MCF 10A (cell line): ENCODE results near the gene KCNJ5. TPM values are rescaled to one million over a fixed set of nuclear protein-coding genes. Genes with fewer than 3 reads are reported as not detected.

Experiments used
- BruUV-seq: library from RNA; stranded (reverse); fragments of 400-500 nt; replicated peaks from 2 replicates; lab custom pipeline; 2021; lab: Mats Ljungman, UMichigan
- CTCF ChIA-PET: fragments of 300-600 bp; sonication (Branson Sonifier 250); formaldehyde crosslinking; extraction: SDS; loops from one replicate; lab custom pipeline; 2021; ENCODE audit warnings: antibody characterized with exemption, inconsistent platforms; lab: Yijun Ruan, JAX
- POLR2A ChIA-PET: fragments of 300-600, 350-650 bp; sonication (Branson Sonifier 250); formaldehyde crosslinking; extraction: SDS; loops from one replicate; lab custom pipeline; 2020; ENCODE audit warnings: antibody characterized with exemption, inconsistent platforms; lab: Yijun Ruan, JAX
- DNase-seq: peaks from one replicate; pipeline ENCODE4 v3.0.0-alpha.2; 2018; ENCODE audit not compliant: unreplicated experiment
- H3K27ac Mint-ChIP-seq: one replicate; pipeline ENCODE4 v1.8.0; 2022; ENCODE audit warnings: mild to moderate bottlenecking, low read depth, mixed read lengths; ENCODE audit not compliant: unreplicated experiment
- H3K27me3 Mint-ChIP-seq: one replicate; pipeline ENCODE4 v1.8.0; 2022; ENCODE audit warnings: mixed read lengths; ENCODE audit not compliant: insufficient read depth, unreplicated experiment
- H3K36me3 Mint-ChIP-seq: one replicate; pipeline ENCODE4 v1.8.0; 2022; ENCODE audit warnings: mild to moderate bottlenecking, moderate library complexity, mixed read lengths; ENCODE audit not compliant: insufficient read depth, unreplicated experiment
- H3K4me1 Mint-ChIP-seq: one replicate; pipeline ENCODE4 v1.8.0; 2022; ENCODE audit warnings: mixed read lengths; ENCODE audit not compliant: insufficient read depth, unreplicated experiment
- H3K4me3 Mint-ChIP-seq: one replicate; pipeline ENCODE4 v1.8.0; 2022; ENCODE audit warnings: mild to moderate bottlenecking, moderate library complexity, mixed read lengths; ENCODE audit not compliant: unreplicated experiment
- H3K9me3 Mint-ChIP-seq: one replicate; pipeline ENCODE4 v1.8.0; 2022; ENCODE audit warnings: mixed read lengths; ENCODE audit not compliant: unreplicated experiment
- CTCF ChIP-seq: fragments of 200-600 bp; IDR thresholded peaks from one replicate; pipeline ENCODE4 v1.8.0; 2022; ENCODE audit warnings: antibody characterized with exemption, mild to moderate bottlenecking; ENCODE audit not compliant: unreplicated experiment
- intact Hi-C: fragments of 100-400 bp; cut with micrococcal nuclease; formaldehyde crosslinking; loops from 2 replicates; pipeline ENCODE4 v1.14.1; 2022
- total RNA-seq: library from RNA; stranded (reverse); gene quantifications from 2 replicates; pipeline ENCODE4 v1.2.3, GENCODE V29; 2022

KCNJ5 gene
- total RNA-seq, 1 experiment from 2014 or later: not detected

GRCh38 chr11:128879817-128880216 lies 11.3 kb upstream of the KCNJ5 start:
- no TSS peak for BruUV-seq
- H3K27ac Mint-ChIP-seq: no peak overlapping the region
- peaks cover 22% of the 10 kb centered on the region for H3K27me3 Mint-ChIP-seq
- no peak for TF ChIP-seq CTCF
- ChIA-PET POLR2A (no interaction called here), CTCF (interaction anchor here (1.2 to 5.0 kb wide), 3 partner anchors 9 to 77 kb away, joined by 3 to 58 read pairs (median 9); no protein-coding TSS in a partner anchor)
- no peak overlapping the region for H3K4me3 Mint-ChIP-seq
- peaks cover 6% of the 10 kb centered on the region for H3K36me3 Mint-ChIP-seq
- intact Hi-C loops: loop anchor here (10.0 kb wide), 2 partner anchors 485 to 875 kb away; no protein-coding TSS in a partner anchor
- DNase-seq: no peak
- H3K4me1 Mint-ChIP-seq: no peaks in the 10 kb centered on the region
- no peaks in the 10 kb centered on the region for H3K9me3 Mint-ChIP-seq

GRCh38 chr11:128881221-128881620 lies 9.9 kb upstream of the KCNJ5 start:
- intact Hi-C loops: loop anchor here (10.0 kb wide), 2 partner anchors 484 to 874 kb away; no protein-coding TSS in a partner anchor
- no peaks in the 10 kb centered on the region for H3K4me1 Mint-ChIP-seq
- no peak overlapping the region for H3K27ac Mint-ChIP-seq
- CTCF ChIA-PET: interaction anchor here (0.7 to 5.0 kb wide), 7 partner anchors 42 to 844 kb away, joined by 3 to 58 read pairs (median 8); no protein-coding TSS in a partner anchor
- peaks cover 6% of the 10 kb centered on the region for H3K36me3 Mint-ChIP-seq
- POLR2A ChIA-PET: no interaction called here
- BruUV-seq: no TSS peak
- H3K4me3 Mint-ChIP-seq: no peak overlapping the region
- DNase-seq: no peak
- H3K9me3 Mint-ChIP-seq: no peaks in the 10 kb centered on the region
- TF ChIP-seq CTCF: no peak
- H3K27me3 Mint-ChIP-seq: peaks cover 19% of the 10 kb centered on the region

- intact Hi-C loops: loop anchor here (10.0 kb wide), 2 partner anchors 482 to 872 kb away; no protein-coding TSS in a partner anchor
- H3K4me3 Mint-ChIP-seq: no peak overlapping the region
- CTCF ChIA-PET: interaction anchor here (1.5 to 5.0 kb wide), 5 partner anchors 52 to 80 kb away, joined by 7 to 58 read pairs (median 9); no protein-coding TSS in a partner anchor
- H3K27ac Mint-ChIP-seq: no peak overlapping the region
- H3K27me3 Mint-ChIP-seq: peaks cover 19% of the 10 kb centered on the region
- no TSS peak for BruUV-seq
- TF ChIP-seq CTCF: no peak
- H3K4me1 Mint-ChIP-seq: peaks cover 7% of the 10 kb centered on the region
- POLR2A ChIA-PET: no interaction called here
- H3K36me3 Mint-ChIP-seq: peaks cover 6% of the 10 kb centered on the region
- DNase-seq: no peak
- H3K9me3 Mint-ChIP-seq: no peaks in the 10 kb centered on the region
These were observed 8.7 kb upstream of the KCNJ5 start for GRCh38 chr11:128882451-128882850.

- no peak for TF ChIP-seq CTCF
- H3K27me3 Mint-ChIP-seq: peaks cover 19% of the 10 kb centered on the region
- intact Hi-C loops: loop anchor here (1.0 to 10.0 kb wide), 6 partner anchors 22 to 871 kb away; no protein-coding TSS in a partner anchor
- H3K36me3 Mint-ChIP-seq: no peaks in the 10 kb centered on the region
- no peaks in the 10 kb centered on the region for H3K9me3 Mint-ChIP-seq
- no TSS peak for BruUV-seq
- DNase-seq: no peak
- H3K27ac Mint-ChIP-seq: no peak overlapping the region
- POLR2A ChIA-PET: interaction anchor here (1.3 to 1.9 kb wide), 3 partner anchors 24 to 73 kb away, joined by 3 to 18 read pairs (median 5); no protein-coding TSS in a partner anchor
- CTCF ChIA-PET: interaction anchor here (0.6 to 13.1 kb wide), 31 partner anchors 9 to 1698 kb away, joined by 3 to 598 read pairs (median 4); partner anchors contain the start of gene TP53AIP1
- no peak overlapping the region for H3K4me3 Mint-ChIP-seq
- H3K4me1 Mint-ChIP-seq: peaks cover 15% of the 10 kb centered on the region
These were observed 7.1 kb upstream of the KCNJ5 start for GRCh38 chr11:128884054-128884453.
